CD4-positive, alpha-beta T cell treated with Interleukin-6 for 4 hours (primary cell): ENCODE measurements around the gene ZC3HAV1.
"Not testable (repeated sequence)": the region's sequence is repeated elsewhere in the genome, so short reads cannot be mapped to it uniquely, and the experiment has no call there.

Experiments
- DNase-seq: peaks from one replicate; pipeline ENCODE4 v3.0.0-alpha.2; 2020; ENCODE audit warnings: mixed read lengths

ZC3HAV1 gene

GRCh38 chr7:139049111-139049510, 60.4 kb downstream of the ZC3HAV1 start:
- no peak for DNase-seq

GRCh38 chr7:139047970-139048369, 61.5 kb downstream of the ZC3HAV1 start:
- DNase-seq: no peak

- no peak for DNase-seq
These were observed 63.4 kb downstream of the ZC3HAV1 start for GRCh38 chr7:139046143-139046542.

GRCh38 chr7:139044813-139045794, 64.4 kb downstream of the ZC3HAV1 start:
- DNase-seq: peak; percentile 38

- peak; percentile 81 for DNase-seq
These were observed 65.4 kb downstream of the ZC3HAV1 start for GRCh38 chr7:139043823-139044812.

- DNase-seq: no peak
These were observed 68.0 kb downstream of the ZC3HAV1 start for GRCh38 chr7:139041378-139042085.

GRCh38 chr7:139038691-139039090, 70.8 kb downstream of the ZC3HAV1 start:
- no peak for DNase-seq

GRCh38 chr7:139036901-139037300, 72.6 kb downstream of the ZC3HAV1 start:
- DNase-seq: no peak

- peak; percentile 51 for DNase-seq
These were observed 73.8 kb downstream of the ZC3HAV1 start, which contains the start of gene ZC3HAV1L for GRCh38 chr7:139035586-139036353. Gene ZC3HAV1L, minus strand, starts transcription at chr7:139036042. Its CDS starts 25 bp downstream, at chr7:139036017.

GRCh38 chr7:139034855-139035585, 74.5 kb downstream of the ZC3HAV1 start:
- DNase-seq: peak; percentile 35

GRCh38 chr7:139034336-139034735, 75.2 kb downstream of the ZC3HAV1 start:
- no peak for DNase-seq

- DNase-seq: no peak
These were observed 76.0 kb downstream of the ZC3HAV1 start for GRCh38 chr7:139033346-139034114.

- no peak for DNase-seq
These were observed 77.0 kb downstream of the ZC3HAV1 start for GRCh38 chr7:139032473-139032872.

GRCh38 chr7:139029353-139029752, 80.2 kb downstream of the ZC3HAV1 start:
- DNase-seq: no peak

GRCh38 chr7:139026551-139026950, 83.0 kb downstream of the ZC3HAV1 start:
- no peak for DNase-seq

- DNase-seq: not testable (repeated sequence)
These were observed 83.7 kb downstream of the ZC3HAV1 start for GRCh38 chr7:139025861-139026260.

GRCh38 chr7:139023076-139023475, 86.4 kb downstream of the ZC3HAV1 start:
- DNase-seq: no peak

- no peak for DNase-seq
These were observed 87.2 kb downstream of the ZC3HAV1 start for GRCh38 chr7:139022286-139022685.

GRCh38 chr7:139018910-139019309, 90.6 kb downstream of the ZC3HAV1 start:
- no peak for DNase-seq

- peak; percentile 77 for DNase-seq
These were observed 92.5 kb downstream of the ZC3HAV1 start for GRCh38 chr7:139016931-139017511.
